Stimulated activated CD4-positive, alpha-beta T cell treated with anti-CD3 and anti-CD28 coated beads, Interleukin-2, amount 100 ng/mL, for 24 hours (primary cell): ENCODE results near the gene NAA20.

Source experiments
- DNase-seq, 2 donors: peaks; one replicate each; pipeline ENCODE4 v3.0.0-alpha.2; 2020

Gene NAA20, protein sequence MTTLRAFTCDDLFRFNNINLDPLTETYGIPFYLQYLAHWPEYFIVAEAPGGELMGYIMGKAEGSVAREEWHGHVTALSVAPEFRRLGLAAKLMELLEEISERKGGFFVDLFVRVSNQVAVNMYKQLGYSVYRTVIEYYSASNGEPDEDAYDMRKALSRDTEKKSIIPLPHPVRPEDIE

GRCh38 chr20:20017001-20017843 lies at the start of gene NAA20:
NAA20 (plus strand) TSS chr20:20017362; CDS start chr20:20017397, 35 bp downstream.
- peak; percentile 92 to 94 for DNase-seq

- no peak for DNase-seq
These were observed 49.7 kb upstream of the NAA20 start for GRCh38 chr20:19967445-19967844.

GRCh38 chr20:19968028-19968427 lies 49.1 kb upstream of the NAA20 start:
- DNase-seq = no peak

- DNase-seq = no peak
These were observed 48.6 kb upstream of the NAA20 start for GRCh38 chr20:19968466-19969073.

- DNase-seq = no peak
These were observed 48.1 kb upstream of the NAA20 start for GRCh38 chr20:19969106-19969505.

DNA sequence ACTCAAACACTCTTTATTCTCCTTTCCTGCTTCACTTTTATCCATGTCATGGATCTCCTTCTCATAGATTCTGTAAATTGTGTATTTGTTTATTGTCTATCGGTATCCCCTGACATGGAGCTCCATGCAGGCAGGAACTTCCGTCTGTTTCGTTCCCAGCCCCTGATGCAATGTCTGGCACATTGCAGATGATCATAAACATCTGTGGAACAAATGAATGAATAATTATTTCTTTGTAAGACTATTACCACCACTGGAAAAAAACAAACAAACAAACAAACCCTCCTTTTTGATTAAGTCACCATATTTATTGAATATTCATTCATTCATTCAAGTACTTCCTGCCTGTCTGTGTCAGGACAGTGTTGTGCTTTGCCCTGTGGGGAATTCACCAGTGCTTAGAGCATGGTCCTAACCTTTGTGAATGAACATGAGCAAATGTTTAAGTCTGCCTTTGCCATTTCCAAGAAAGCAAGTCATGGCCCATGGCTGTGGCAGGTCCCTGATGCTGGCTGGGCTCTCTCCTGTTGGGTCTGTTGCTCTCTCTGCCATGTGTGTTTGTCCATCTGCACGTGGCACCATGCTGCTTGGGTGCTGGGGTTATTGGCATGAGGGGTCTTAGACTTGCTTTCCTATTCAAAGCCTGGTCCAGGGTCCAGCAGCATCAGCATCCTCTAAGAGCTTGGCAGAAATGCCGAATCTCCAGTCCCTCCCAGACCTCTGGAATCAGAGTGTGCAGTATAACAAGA lies 47.5 kb upstream of the NAA20 start:
- no peak for DNase-seq

- no peak for DNase-seq
These were observed 46.9 kb upstream of the NAA20 start for GRCh38 chr20:19970256-19970765.

- DNase-seq = no peak
These were observed 46.0 kb upstream of the NAA20 start for GRCh38 chr20:19971116-19971515.

DNA sequence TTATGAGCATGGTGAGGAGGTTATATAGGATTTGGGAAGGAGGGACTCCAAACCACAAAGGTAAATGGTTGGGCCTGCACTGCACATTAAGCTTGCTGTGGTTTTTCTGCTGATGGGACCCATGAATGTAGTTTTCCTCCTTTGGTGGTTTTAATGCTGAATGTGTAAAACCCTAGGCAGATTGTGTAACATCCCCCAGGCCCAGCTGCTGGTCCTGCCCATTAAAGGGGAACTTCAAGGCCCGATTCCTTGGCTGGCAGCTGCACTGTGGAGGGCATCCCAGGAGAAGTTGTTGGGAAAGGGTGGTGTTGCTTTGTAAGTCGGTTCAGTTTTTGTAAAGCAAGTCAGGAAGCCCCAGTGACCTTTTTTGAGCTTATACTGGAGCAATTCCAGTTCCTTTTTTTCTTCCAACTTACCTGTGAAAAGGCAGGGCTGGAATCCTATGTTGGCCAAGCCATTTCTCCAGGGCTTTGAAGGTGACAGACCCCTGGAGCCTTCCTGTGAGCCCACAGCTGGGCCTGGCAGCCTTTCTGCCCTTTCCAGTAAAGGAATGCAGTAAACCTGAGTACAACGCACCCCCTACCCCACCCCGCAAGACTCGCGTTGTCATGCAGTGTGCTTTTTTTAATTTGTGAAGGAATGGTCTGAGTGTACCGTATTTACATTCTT lies 43.1 kb upstream of the NAA20 start:
- DNase-seq = no peak

DNA sequence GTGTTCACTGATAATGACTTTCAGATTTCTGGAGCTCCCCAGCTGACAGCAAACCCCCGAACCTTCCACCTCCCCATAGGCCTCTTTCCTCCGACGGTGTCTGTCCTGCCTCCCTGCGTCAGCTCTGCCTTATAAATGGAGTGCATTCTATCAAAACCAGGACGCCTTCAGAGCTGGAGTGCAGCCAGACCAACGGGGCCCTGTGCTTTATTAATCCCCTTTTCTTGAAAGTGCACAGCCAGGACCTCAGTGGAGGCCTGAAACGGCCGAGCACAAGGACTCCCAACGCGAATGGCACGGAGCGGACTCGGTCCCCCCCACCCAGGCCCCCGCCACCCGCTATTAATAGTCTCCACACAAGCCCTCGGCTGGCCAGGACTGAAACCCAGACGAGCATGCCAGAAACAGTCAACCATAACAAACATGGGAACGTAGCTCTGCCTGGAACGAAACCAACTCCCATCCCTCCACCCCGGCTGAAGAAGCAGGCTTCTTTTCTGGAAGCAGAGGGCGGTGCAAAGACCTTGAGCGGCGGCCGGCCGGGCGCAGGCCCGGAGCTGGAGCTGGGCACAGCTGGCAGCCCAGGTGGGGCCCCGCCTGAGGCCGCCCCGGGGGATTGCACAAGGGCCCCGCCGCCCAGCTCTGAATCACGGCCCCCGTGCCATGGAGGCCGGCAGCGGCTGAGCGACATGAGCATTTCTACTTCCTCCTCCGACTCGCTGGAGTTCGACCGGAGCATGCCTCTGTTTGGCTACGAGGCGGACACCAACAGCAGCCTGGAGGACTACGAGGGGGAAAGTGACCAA lies 42.3 kb upstream of the NAA20 start:
- no peak for DNase-seq

- no peak for DNase-seq
These were observed 41.7 kb upstream of the NAA20 start for GRCh38 chr20:19975436-19975799.

GRCh38 chr20:19975901-19976300 lies 41.3 kb upstream of the NAA20 start:
- no peak for DNase-seq

DNA sequence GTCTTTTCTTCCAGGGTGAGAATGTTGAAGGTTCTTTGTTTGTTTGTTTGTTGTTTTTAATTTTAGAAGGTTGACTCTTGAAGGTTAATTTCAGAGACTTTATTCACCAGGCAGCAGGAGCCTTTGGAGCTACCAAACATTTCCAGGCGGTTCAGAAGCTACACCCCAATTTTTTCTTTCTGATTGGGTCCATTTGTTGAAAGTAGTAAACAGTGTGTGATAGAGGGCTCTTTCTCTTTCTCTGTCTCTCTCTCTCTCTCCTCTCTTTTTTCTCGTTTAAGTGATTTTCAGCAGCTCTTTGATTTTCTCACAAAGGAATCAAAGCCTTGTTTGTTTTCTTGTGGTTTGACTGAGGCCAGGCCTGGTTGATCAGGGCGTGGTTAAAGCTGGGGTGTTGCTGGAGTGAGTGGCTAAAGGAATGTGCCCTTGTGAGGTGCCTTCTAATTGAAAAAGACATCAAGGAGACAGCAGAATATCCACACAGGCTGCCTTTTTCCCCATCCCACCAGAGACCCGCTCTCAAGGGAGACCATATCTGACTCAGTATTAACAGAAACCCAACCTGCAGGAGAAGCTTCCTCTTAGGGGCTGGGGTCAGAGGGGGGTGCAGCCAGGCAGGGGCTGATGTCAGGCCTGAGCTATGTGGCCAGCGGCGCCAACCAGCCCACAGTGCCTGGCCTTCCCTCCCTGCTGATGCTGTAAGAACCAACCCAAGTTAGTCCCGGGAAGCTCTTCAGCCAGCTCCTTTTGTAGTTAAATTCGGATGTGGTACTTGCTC lies 40.4 kb upstream of the NAA20 start:
- no peak for DNase-seq

GRCh38 chr20:19977373-19977770 lies 39.8 kb upstream of the NAA20 start:
- no peak for DNase-seq

- no peak for DNase-seq
These were observed 38.5 kb upstream of the NAA20 start for GRCh38 chr20:19978511-19979210.

- no peak for DNase-seq
These were observed 36.1 kb upstream of the NAA20 start for GRCh38 chr20:19981031-19981451.

DNA sequence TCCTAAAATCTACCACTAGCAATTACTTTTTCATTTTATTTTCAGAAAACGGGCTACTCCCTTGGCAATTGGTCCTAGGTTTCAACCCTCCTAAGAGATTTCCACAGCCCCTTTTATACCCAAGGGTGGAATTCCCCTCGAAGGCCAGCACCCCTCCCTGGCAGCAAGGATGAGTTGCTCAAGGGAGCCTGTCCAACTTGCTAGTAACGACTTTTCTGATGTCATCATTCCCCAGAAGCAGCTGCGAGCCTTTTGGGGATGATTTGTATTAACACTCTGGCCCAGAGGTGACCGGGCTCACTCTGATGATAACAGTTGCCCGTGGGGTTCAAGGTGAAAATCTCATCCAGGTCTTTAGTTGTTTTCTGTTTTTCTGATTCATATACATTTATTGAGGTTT lies 30.7 kb upstream of the NAA20 start:
- DNase-seq = no peak

- DNase-seq = no peak
These were observed 30.1 kb upstream of the NAA20 start for GRCh38 chr20:19987046-19987445.

DNA sequence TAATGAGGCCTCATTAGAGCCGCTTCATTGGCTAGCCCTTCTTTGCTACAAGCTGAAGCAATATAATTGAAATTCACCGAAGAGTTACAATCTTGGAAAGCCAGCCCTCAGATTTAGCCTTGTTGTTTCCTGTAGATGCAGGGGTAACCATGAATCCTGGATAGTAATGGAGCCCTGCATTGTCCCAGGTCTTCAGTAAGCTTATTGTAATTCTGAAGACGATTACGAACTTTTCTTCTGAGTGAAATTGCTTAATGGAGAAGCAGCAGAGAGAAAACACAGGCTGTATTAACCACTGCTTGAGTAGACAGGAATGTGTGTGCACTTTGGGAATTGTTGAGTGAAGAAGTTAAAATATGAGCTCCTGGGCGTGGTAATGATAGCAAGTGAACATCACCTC lies 26.3 kb upstream of the NAA20 start:
- DNase-seq = no peak

DNA sequence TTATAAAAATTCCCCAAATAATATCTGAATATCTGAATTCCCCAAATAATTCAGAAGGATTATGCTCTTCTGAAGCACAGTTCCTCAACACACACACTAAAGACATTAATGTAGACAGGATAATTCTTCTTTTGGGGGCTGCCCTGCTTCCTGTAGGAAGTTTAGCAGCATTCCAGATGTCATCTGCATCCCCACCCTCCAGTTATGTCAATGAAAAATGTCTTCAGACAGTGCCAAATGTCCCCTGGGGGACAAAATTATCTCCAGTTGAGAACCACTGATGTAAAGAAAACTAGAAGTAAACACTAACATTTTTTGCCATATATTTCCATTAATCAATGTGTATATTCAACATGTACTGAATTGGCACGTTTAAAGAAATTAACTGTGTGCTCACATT lies 25.9 kb upstream of the NAA20 start:
- DNase-seq = no peak
